Fibroblast of villous mesenchyme (primary cell): Measurements from ENCODE around the gene AP1S2. TPM values are rescaled to one million over a fixed set of nuclear protein-coding genes. Genes with fewer than 3 reads are reported as not detected.
"Not testable (repeated sequence)": the region's sequence is repeated elsewhere in the genome, so short reads cannot be mapped to it uniquely, and the experiment has no call there.

ENCODE experiments used
- DNase-seq: peaks from one replicate; pipeline ENCODE4 v3.0.0-alpha.2; 2010; ENCODE audit warnings: low read depth
- H3K4me3 ChIP-seq: 2 replicates; pipeline ENCODE4 v1.5.1; 2011; ENCODE audit warnings: low read depth, mild to moderate bottlenecking, low read length
- total RNA-seq: library from RNA; depleted of rRNA; stranded (reverse); fragments of >200 nt; gene quantifications from 2 replicates; pipeline ENCODE4 v1.2.3, GENCODE V29; 2012
- TF ChIP-seq, protein P1 (sequence below): IDR thresholded peaks from 2 replicates; pipeline ENCODE4 v1.5.1; 2012; ENCODE audit warnings: low read depth, mild to moderate bottlenecking, low read length; ENCODE audit not compliant: insufficient read depth

Gene AP1S2
- total RNA-seq, 1 donor: 39.7 TPM

DNA sequence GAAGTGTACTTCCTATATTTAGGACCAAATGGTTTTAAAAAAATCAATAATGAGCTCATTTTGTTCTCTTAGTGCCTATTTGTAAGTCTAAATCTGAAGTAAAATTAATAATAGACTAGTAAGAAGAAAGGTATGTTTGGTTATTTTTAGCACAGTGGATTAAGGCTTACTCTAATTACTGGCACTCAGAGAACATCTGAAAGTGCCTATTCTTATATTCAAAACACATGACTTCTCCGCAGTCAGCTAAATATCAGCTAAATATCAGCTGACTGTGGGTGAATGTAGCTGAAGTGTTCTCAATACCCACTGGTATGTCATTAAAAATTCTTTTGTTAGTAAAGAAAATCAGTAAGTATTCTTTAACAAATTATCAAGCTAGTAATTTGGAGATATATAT, 6.0 kb downstream of the AP1S2 start:
- TF ChIP-seq, protein P1, sequence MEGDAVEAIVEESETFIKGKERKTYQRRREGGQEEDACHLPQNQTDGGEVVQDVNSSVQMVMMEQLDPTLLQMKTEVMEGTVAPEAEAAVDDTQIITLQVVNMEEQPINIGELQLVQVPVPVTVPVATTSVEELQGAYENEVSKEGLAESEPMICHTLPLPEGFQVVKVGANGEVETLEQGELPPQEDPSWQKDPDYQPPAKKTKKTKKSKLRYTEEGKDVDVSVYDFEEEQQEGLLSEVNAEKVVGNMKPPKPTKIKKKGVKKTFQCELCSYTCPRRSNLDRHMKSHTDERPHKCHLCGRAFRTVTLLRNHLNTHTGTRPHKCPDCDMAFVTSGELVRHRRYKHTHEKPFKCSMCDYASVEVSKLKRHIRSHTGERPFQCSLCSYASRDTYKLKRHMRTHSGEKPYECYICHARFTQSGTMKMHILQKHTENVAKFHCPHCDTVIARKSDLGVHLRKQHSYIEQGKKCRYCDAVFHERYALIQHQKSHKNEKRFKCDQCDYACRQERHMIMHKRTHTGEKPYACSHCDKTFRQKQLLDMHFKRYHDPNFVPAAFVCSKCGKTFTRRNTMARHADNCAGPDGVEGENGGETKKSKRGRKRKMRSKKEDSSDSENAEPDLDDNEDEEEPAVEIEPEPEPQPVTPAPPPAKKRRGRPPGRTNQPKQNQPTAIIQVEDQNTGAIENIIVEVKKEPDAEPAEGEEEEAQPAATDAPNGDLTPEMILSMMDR: no peak
- DNase-seq: no peak

DNA sequence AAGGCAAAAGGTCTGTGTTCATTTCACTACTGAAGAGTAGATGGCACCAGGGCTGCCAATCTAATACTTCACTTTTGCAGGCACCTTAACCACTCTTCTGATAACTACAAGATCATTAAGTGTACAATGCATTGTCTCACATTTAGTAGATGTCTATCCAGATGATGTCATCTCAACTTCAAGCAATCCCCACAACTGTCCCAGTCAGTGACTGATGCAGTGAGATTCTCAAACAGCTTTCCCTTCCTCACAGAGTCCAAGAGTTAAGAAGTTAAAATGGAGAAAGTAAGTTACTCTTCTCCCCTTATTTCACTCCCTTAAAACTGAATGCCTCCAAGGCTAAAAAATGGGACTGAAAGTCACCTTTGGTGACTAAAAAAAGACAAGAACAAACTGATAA, 10.7 kb downstream of the AP1S2 start:
- no peak for DNase-seq
- TF ChIP-seq, protein P1: no peak
- H3K4me3 ChIP-seq: no peak overlapping the region

More for the DNA sequence above, 6.0 kb downstream of the AP1S2 start:
- H3K4me3 ChIP-seq: no peak overlapping the region

DNA sequence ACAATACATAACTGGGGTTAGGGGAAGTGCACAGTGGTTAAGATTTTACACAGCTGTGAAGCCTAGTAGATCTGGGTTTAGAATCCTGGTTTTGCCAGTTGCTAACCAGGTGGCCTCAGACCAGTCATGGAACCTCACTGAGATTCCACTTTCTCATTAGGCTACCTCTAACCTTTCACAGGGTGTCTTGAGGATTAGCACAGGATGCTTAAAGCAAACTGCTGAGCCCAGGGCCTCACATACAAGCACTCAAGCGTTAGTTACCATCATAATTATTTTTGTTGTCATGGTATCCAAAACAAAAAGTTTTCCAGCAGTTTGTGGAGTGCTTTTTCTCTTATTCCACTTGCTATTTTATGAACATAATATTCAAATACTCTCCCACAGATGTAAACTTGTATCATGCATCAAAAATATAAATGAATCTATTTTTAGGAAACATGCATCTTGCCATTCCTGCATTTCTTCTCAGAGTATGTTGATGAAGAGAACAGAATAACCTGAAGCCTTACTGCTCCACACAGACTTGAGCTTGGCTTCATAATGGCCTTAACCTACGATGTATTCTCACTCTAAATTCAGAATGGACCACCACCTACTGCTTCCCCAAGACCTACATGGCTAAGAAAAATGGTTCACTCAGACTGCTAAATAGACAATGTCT, 12.6 kb downstream of the AP1S2 start:
- DNase-seq: no peak
- no peak overlapping the region for H3K4me3 ChIP-seq
- TF ChIP-seq, protein P1: no peak

DNA sequence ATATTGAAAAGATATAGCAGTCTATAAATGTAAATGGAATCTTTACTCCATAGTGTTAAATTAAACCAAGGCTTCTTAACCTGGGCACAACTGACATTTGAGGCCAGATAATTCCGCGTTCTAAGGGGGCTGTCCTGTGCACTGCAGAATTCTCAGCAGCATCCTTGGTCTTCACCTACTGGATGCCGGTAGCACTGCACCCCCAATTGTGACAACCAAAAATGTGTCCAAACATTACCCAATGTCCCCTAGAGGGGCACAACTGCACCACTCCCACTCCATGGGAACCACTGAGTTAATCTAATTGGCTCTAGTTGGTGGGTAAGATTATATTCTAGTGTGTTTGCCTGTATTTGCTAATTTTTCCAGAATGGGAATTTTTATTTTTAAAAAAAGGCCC, 16.6 kb downstream of the AP1S2 start:
- DNase-seq: no peak
- no peak overlapping the region for H3K4me3 ChIP-seq
- TF ChIP-seq, protein P1: peak; percentile 27

DNA sequence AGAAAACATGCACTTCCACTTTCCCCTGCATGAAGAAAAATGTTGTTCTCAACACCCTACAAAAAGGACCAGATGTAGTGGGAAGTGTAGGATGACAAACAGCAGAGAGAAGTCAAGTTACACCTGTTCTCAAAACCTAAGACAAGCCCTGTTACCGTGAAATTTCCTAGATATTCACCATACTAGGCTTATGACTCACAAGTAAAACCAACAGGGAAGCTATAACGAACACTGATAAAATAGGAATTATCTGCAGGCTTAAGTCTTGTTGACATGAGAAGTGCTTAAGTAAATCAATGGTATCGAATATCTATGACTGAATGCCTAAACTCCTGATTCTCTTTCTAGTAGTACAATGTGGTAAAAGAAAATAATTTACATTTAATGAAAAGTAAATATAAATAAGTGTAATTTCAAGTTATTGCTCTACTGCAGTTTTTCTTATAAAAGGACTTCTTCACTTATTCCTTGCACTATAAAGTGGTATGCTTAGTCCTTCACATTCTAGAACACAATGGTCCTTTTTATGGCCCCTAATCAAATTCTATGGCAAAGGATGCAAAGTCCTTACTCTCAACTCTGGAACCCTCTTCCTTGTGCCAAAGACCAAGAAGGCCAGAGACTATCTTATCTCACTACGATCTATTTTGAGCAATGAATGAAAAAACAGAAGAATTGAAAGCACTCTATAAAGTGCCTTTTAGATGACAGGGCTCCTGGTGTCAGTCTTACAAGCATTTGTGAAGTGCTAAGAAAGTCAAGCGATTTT, 19.6 kb downstream of the AP1S2 start:
- no peak overlapping the region for H3K4me3 ChIP-seq
- TF ChIP-seq, protein P1: no peak
- peak; percentile 45 for DNase-seq

DNA sequence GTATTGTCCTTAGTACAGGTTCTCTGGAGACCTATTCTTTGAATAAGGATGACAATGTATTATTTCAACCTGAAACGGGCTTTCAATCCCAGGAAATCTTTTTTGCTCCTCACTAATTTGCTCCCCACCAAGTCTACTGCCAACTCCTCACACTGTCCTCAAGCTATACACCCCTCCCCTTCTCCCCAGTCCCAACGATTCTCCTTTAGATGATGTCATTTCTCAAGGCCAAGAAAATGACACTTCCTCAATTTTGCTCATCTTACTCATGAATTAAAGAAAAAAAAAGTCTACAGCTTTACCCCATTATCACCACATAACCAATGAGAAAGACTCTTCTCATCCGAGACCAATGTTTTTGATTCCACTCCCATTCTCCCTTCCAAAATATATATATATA, 20.6 kb downstream of the AP1S2 start:
- no peak for DNase-seq
- TF ChIP-seq, protein P1: no peak
- H3K4me3 ChIP-seq: no peak overlapping the region

DNA sequence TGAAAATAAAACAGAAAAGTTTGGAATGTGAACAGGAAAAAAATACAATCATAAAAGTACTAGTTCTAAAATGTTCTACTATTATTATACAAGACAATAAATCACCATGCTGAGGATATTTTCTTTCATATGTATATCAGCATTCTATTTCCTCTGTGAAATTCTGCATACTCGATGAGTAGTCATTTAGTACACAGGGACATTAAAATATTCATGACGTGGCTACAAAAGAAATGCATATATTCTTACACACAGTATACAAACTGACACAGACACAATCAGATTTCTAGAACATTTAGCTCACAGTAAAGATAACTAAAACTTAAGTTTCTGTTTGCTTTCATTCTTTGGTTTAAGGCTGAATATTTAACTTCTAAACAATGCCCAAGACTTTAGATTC, 23.3 kb downstream of the AP1S2 start:
- DNase-seq, H3K4me3 ChIP-seq: not testable (repeated sequence)
